UCSD-AML1 (cell line): Measurements from ENCODE around the gene ZNF8.
"Not testable (repeated sequence)": the region's sequence is repeated elsewhere in the genome, so short reads cannot be mapped to it uniquely, and the experiment has no call there.

ENCODE experiments used
- DNase-seq: peaks from one replicate; lab custom pipeline; 2025; ENCODE audit not compliant: unreplicated experiment; lab: John Stamatoyannopoulos, UW

Gene ZNF8

DNA sequence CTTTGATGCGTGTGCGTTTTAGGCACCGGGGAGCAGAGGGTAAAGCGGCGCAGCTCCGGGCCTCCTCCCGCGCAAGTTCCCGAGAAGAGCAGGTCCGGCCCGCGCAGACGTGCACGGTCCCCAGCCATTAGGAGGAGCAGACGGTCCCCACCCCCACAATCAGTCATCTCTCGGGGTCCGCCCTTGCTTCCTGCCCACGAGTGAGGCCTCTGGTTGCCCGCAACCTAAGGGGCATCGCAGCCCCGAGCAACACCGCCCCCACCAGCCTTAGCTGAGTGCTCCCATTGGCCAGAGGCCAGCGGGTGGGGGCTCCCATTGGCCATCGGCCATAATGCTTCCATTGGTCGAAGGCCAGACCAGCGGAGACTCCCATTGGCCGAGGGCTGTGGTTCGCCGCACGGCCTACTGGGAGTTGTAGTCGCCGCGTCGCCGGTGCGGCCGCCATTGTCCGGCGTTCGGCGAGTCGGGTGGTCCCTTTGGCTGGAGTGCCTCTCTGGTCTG, at the start of gene ZNF8:
TSS of gene ZNF8 (plus strand) at position 415 of the 501 bp plus-strand sequence. CDS start 127 bp downstream, outside the sequence.
- peak; percentile 98 for DNase-seq

- DNase-seq = no peak
Measured at GRCh38 chr19:58229255-58229639, 49.5 kb upstream of the ZNF8 start.

DNA sequence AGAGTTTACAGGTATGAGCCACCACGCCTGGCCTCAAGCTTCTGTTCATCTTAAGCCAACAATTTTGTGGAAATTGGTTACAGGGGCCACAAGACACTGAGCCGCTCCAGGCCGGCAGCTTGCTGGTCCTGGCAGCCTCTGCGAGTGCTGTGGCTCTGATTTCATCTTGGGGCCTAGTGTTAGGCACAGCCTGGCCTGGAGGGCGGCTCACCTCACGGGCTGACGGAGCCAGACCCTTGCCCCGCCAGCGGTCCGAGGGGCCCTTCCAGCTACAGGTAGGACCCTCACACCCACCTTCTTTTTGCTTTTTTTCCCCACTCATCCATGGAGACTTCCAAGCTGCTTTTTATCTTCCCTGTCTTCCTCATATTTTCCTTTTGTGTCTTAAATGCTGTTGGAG, 41.4 kb upstream of the ZNF8 start:
- DNase-seq = no peak

DNA sequence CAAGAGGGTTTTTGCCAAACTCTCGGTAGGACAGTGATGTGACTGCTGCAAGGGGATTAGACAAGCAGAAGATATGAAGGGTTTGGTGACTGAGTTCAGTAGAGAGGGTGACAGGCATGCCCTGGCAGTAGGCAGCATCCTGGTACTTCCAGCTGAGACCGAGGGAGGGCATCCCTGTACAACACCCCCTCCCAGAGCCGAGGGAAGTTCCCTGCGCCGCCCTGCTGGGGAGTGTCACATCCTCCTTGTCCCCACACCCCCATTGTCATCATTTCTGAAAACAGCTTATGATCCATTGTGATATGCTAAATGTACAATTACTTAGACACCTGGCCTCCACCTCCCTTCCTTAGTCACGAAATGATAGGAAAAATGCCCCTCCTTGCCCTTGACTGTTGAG, 35.4 kb upstream of the ZNF8 start:
- DNase-seq = no peak

DNA sequence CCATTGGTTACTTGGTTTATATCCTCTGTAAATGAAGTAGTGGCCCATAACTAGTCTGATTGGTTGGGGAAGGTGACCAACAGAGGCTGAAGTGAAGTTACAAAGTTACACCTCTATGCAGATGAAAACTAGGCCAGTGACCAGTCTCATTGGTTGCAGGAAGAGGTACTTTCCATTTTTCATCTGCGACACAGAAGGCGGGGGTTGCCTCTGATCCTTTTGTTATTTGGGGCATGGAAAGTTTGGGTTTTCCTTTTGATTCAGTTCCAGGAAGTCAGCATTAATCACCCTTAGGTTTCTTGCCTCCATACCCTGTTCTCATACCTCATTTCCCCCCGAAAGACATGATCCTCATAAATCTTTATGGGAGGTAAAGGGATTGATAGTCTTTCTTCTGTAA, 29.9 kb upstream of the ZNF8 start:
- DNase-seq = no peak

GRCh38 chr19:58252102-58252685, 26.6 kb upstream of the ZNF8 start:
- DNase-seq = no peak

- not testable (repeated sequence) for DNase-seq
Measured at GRCh38 chr19:58258259-58258658, 20.5 kb upstream of the ZNF8 start.

DNA sequence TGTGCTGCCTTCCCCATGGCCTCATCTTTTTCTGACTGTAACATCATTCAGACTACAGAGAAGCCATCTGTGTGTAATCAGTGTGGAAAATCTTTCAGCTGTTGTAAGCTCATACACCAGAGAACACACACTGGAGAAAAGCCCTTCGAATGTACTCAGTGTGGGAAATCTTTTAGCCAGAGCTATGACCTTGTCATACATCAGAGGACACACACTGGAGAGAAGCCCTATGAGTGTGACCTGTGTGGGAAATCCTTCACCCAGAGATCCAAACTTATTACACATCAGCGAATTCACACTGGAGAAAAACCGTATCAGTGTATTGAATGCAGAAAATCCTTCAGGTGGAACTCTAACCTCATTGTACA, 17.2 kb upstream of the ZNF8 start:
- no peak for DNase-seq

GRCh38 chr19:58261968-58262921, 16.5 kb upstream of the ZNF8 start:
- DNase-seq = no peak

- DNase-seq = no peak
Measured at GRCh38 chr19:58262922-58263296, 15.8 kb upstream of the ZNF8 start.

GRCh38 chr19:58265100-58265499, 13.7 kb upstream of the ZNF8 start:
- no peak for DNase-seq

DNA sequence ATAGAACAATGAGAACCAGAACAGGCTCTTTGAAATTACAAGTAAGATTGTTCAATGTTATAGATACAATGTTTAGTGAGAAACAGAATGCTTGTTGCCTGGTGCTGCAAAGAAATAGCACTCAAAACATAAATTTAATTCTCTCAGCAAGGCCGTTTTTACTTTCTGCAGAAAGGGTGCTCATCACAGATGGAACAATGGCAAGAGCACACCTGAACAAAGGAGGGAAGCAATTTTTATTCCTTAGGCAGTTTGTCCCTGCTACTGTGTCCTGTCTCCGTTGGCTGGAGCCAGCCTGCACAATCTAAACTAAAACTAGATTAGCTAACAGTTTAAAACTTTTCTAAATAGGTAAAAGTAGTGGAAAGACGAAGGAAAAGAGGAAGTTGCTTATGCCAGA, 10.4 kb upstream of the ZNF8 start:
- no peak for DNase-seq

GRCh38 chr19:58274771-58275201, 4.0 kb upstream of the ZNF8 start:
- DNase-seq = no peak

- DNase-seq = no peak
Measured at GRCh38 chr19:58275564-58275963, 3.2 kb upstream of the ZNF8 start.

DNA sequence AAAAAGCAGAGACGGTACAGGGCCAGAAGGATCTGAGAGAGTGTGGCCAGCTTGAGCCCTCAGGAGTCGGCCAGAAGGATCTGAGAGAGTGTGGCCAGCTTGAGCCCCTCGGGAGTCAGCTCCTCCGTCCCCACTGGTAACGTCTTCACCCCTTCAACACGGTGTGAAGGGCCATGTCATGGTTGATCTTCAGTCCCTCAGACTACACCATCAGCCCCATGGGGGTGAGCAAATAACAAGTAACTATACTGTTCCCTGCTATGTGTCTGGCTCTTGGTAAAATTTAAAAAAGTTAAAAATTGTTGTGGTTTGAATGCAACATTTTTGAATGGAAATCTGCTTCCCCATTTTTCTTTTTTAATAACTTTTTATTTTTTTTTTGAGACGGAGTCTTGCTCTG, 1.6 kb upstream of the ZNF8 start:
- no peak for DNase-seq

DNA sequence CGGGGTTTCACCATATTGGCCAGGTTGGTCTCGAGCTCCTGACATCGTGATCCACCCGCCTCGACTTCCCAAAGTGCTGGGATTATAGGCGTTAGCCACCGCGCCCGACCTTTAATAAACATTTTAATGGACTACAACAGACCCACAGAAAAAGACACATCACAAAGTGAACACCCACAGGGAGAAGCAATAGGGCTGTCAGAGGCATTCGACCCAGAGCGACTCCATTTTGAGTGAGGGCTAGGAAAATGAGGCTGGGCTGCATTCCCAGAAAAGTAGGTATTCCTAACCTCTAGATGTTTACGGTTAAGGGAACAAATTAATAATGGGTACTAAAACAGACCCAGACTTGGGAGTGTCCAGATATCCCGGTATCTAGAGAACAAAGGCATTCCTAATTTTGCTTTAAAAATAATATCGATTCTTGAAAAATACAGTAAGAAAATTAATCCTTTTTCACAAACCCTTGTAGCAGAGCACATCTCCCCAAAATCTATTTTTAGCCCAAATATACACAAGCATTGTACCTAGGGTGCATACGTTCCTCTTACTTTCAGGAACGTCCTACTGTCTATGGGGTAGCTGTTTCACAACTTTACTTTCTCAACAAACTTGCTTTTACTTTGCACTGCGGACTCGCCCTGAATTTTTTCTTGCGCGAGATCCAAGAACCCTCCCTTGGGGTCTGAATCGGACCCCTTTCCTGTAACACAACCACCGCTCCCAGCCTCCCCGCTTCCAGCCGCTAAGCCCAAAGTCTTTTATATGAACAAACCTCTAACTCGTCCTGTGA, 811 bp upstream of the ZNF8 start:
- DNase-seq = no peak

GRCh38 chr19:58279042-58279924, 528 bp downstream of the ZNF8 start:
- DNase-seq = peak; percentile 67

DNA sequence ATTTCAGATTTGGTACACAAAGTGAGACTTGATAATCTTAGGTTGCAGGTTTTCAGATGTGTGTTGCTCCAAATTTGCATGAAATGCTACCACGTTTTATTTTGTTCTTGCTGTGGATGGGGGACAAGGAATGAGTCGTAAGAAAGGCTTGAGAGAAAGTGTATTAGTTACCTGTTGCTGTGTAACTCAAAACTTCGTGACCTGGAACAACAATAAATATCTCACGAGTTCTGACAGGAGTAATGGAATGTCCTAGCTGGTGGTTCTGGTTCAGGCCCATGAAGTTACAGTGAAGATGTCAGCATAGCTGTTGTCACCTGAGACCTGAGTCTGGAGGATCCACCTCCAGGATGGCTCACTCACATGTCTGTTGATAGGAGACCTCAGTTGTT, 1.2 kb downstream of the ZNF8 start:
- no peak for DNase-seq

DNA sequence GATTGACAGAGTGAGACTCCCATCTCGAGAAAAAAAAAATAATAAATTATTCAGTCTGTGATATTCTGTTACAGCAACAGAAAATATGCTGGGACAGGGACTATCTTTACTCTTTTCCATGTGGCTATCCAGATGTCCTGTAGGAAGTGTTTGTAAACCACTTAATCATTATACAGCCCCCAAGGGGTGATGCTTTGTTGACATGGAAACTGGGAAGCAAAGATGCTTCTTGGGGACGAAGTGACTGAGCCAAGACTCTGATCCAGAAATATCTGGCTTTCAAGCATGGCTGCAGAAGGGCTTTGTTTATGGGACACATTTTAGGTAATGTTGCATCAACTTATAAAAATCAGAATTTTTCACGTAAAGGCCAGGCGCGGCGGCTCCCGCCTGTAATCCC, 5.4 kb downstream of the ZNF8 start:
- no peak for DNase-seq

DNA sequence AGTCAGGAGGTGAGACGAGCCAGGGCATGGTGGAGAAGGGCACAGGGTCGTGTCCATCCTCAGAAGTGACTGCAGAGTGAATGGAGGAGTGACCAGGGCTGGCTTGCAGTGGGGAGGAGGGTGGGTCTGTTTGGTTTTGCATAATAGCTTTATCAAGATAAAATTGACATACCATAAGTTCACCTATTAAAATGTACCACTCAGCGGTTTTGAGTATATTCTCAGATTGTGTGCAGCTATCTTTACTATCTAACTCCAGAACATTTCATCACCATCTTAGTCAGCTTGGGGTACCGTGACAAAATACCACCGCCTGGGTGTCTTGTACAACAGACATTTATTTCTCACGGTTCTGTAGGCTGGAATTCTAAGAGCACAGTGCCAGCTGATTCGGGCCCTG, 13.2 kb downstream of the ZNF8 start:
- DNase-seq = no peak
